Loucy (cell line): Measurements from ENCODE around the gene LUC7L2.

Source experiments
- H2AFZ ChIP-seq: fragments of 200-600 bp; sonication (generic); 2 replicates; pipeline ENCODE4 v1.6.0; 2016; ENCODE audit warnings: antibody characterized with exemption, mild to moderate bottlenecking, low read length, moderate library complexity
- H3F3A ChIP-seq: fragments of 200-600 bp; 2 replicates; pipeline ENCODE4 v1.6.0; 2016; ENCODE audit warnings: antibody characterized with exemption, low read depth, mild to moderate bottlenecking
- H3K27me3 ChIP-seq: fragments of 200-600 bp; sonication (generic); 2 replicates; pipeline ENCODE4 v1.6.1; 2014; ENCODE audit warnings: low read length, mild to moderate bottlenecking; ENCODE audit not compliant: insufficient read depth, poor library complexity, severe bottlenecking
- H3K36me3 ChIP-seq: fragments of 200-600 bp; sonication (generic); 2 replicates; pipeline ENCODE4 v1.6.1; 2016; ENCODE audit warnings: low read length; ENCODE audit not compliant: insufficient read depth
- H3K4me1 ChIP-seq: fragments of 200-600 bp; sonication (generic); 2 replicates; pipeline ENCODE4 v1.5.1; 2014; ENCODE audit warnings: low read length, mild to moderate bottlenecking; ENCODE audit not compliant: insufficient read depth, poor library complexity, severe bottlenecking
- H3K4me2 ChIP-seq: fragments of 200-600 bp; sonication (generic); 2 replicates; pipeline ENCODE4 v1.6.0; 2014; ENCODE audit warnings: antibody characterized with exemption, low read length, low read depth, mild to moderate bottlenecking; ENCODE audit not compliant: poor library complexity, severe bottlenecking
- H3K4me3 ChIP-seq: fragments of 200-600 bp; sonication (generic); 2 replicates; pipeline ENCODE4 v1.5.1; 2014; ENCODE audit warnings: low read length, mild to moderate bottlenecking, mixed read lengths; ENCODE audit not compliant: poor library complexity, severe bottlenecking
- H3K79me2 ChIP-seq: fragments of 200-600 bp; sonication (generic); 2 replicates; pipeline ENCODE4 v1.6.1; 2014; ENCODE audit warnings: low read length; ENCODE audit not compliant: insufficient read depth
- H3K9ac ChIP-seq: fragments of 200-600 bp; sonication (generic); 2 replicates; pipeline ENCODE4 v1.6.0; 2014; ENCODE audit warnings: mild to moderate bottlenecking, low read depth, low read length, moderate library complexity; ENCODE audit not compliant: poor library complexity, severe bottlenecking
- H3K9me2 ChIP-seq: fragments of 200-600 bp; sonication (generic); replicated peaks from 2 replicates; pipeline ENCODE4 v1.6.1; 2016; ENCODE audit warnings: low read depth, low read length, mixed read lengths
- H3K9me3 ChIP-seq: fragments of 200-600 bp; sonication (generic); 2 replicates; pipeline ENCODE4 v1.6.1; 2014; ENCODE audit warnings: mild to moderate bottlenecking, antibody characterized with exemption, low read length, low read depth; ENCODE audit not compliant: insufficient read depth
- H4K20me1 ChIP-seq: fragments of 200-600 bp; sonication (generic); 2 replicates; pipeline ENCODE4 v1.6.0; 2014; ENCODE audit warnings: antibody characterized with exemption, low read length, mild to moderate bottlenecking; ENCODE audit not compliant: insufficient read depth, poor library complexity, severe bottlenecking
- EZH2phosphoT487 ChIP-seq: fragments of 200-600 bp; IDR thresholded peaks from 2 replicates; pipeline ENCODE4 v1.6.1; 2018; ENCODE audit warnings: antibody characterized with exemption, mild to moderate bottlenecking, moderate library complexity, borderline replicate concordance
- TF ChIP-seq, protein P1 (sequence below): fragments of 200-600 bp; sonication (generic); conservative IDR thresholded peaks from 2 replicates; pipeline ENCODE4 v1.5.1; 2014; ENCODE audit warnings: mild to moderate bottlenecking, antibody characterized with exemption, low read length

The LUC7L2 gene

DNA sequence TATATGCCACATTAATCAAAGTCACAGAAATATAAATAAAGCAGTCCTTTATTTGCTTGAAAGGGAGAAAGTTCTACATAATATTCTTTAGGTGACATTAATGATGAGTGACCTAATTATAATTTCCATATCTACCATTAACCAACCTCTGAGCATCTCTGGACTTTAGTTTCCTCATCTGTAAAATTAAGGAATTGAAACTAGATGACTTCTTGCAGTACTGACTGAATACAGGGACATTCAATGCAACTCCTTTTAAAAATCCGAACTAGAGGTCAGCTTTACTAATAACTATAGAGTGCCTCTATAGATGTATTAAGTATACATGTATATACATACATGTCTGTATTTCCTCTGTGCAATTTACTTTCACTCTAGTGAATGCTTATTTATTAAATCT is 14.7 kb upstream of the LUC7L2 start:
- Histone ChIP-seq H2AFZ (no peak overlapping the region), H3K9me3 (no peaks in the 10 kb centered on the region), H3K36me3 (peaks cover 7% of the 10 kb centered on the region; the same call in 1 of the 2 replicates), H3K4me1 (peaks cover 11% of the 10 kb centered on the region), H3K79me2 (peaks cover 34% of the 10 kb centered on the region), H3K9ac (no peak overlapping the region), H4K20me1 (no peaks in the 10 kb centered on the region), H3F3A (peaks cover 4% of the 10 kb centered on the region; the same call in 1 of the 2 replicates), H3K9me2 (no peaks in the 10 kb centered on the region), H3K4me2 (no peak overlapping the region), H3K4me3 (no peak overlapping the region), H3K27me3 (no peaks in the 10 kb centered on the region)
- TF ChIP-seq, protein P1, sequence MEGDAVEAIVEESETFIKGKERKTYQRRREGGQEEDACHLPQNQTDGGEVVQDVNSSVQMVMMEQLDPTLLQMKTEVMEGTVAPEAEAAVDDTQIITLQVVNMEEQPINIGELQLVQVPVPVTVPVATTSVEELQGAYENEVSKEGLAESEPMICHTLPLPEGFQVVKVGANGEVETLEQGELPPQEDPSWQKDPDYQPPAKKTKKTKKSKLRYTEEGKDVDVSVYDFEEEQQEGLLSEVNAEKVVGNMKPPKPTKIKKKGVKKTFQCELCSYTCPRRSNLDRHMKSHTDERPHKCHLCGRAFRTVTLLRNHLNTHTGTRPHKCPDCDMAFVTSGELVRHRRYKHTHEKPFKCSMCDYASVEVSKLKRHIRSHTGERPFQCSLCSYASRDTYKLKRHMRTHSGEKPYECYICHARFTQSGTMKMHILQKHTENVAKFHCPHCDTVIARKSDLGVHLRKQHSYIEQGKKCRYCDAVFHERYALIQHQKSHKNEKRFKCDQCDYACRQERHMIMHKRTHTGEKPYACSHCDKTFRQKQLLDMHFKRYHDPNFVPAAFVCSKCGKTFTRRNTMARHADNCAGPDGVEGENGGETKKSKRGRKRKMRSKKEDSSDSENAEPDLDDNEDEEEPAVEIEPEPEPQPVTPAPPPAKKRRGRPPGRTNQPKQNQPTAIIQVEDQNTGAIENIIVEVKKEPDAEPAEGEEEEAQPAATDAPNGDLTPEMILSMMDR, result no peak
- no peak for TF ChIP-seq EZH2phosphoT487

DNA sequence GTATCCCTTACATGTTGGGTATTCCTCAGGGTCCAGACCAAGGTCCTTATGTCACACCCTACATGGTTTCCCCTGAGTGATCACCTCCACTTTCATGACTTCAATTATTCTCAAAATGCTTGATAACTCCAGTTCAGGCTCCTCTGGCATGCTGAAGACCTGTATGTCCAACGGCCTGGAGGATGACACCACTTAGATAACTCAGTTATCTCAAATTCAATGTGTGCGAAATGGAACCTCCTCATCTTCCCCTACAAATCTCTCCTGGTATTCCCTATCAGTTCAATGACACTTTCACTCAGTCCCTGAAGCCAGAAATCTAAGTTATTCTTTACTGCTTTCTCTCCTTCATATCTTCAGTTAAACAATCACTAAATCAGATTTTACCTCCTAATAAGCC is 8.7 kb upstream of the LUC7L2 start:
- Histone ChIP-seq H3K9me3 (no peaks in the 10 kb centered on the region), H2AFZ (no peak overlapping the region), H3K4me3 (no peak overlapping the region), H3K36me3 (peaks cover 7% of the 10 kb centered on the region; the same call in 1 of the 2 replicates), H3K27me3 (no peaks in the 10 kb centered on the region), H3F3A (no peaks in the 10 kb centered on the region), H3K4me2 (no peak overlapping the region), H4K20me1 (no peaks in the 10 kb centered on the region), H3K4me1 (no peaks in the 10 kb centered on the region), H3K79me2 (no peaks in the 10 kb centered on the region), H3K9ac (no peak overlapping the region), H3K9me2 (no peaks in the 10 kb centered on the region)
- TF ChIP-seq EZH2phosphoT487, result no peak
- TF ChIP-seq, protein P1, result no peak

DNA sequence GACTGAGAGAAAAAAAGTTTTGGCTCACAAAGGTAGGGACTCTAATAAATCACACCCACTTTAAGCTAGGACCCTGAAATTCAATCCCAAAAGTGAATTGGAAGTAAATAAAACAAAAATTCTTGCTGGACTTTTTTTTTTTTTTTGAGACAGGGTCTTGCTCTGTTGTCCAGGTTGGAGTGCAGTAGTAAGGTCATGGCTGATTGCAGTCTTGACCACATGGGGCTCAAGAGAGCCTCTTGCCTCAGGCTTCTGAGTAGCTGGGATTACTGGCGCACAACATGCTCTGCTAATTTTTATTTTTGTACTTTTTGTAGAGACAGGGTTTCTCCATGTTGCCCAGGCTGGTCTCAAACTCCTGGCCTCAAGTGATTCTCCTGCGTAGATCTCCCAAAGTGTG is 5.0 kb upstream of the LUC7L2 start:
- Histone ChIP-seq H3K9me2 (no peaks in the 10 kb centered on the region), H3K4me3 (no peak overlapping the region), H3K36me3 (no peaks in the 10 kb centered on the region), H3K9ac (no peak overlapping the region), H3K4me1 (peaks cover 4% of the 10 kb centered on the region), H4K20me1 (no peaks in the 10 kb centered on the region), H3K79me2 (peaks cover 14% of the 10 kb centered on the region), H3K4me2 (no peak overlapping the region), H3K9me3 (no peaks in the 10 kb centered on the region), H3F3A (peaks cover 7% of the 10 kb centered on the region), H2AFZ (no peak overlapping the region), H3K27me3 (no peaks in the 10 kb centered on the region)
- TF ChIP-seq, protein P1, result 0 out of 2 replicates have a peak, but pooled peaks have one; percentile 9
- TF ChIP-seq EZH2phosphoT487, result no peak
